ENCODE measurements around the gene CCDC148. TPM values are rescaled to one million over a fixed set of nuclear protein-coding genes. Genes with fewer than 3 reads are reported as not detected.
"Not testable (repeated sequence)": the region's sequence is repeated elsewhere in the genome, so short reads cannot be mapped to it uniquely, and the experiment has no call there.

CCDC148 gene
- total and polyA plus RNA-seq, 4 donors, result 0.02 to 0.42 (median 0.31) TPM

GRCh38 chr2:158357122-158357521, 99.4 kb downstream of the CCDC148 start:
- Histone ChIP-seq H3K9me3 (ENCODE audit: control insufficient read depth in 4 of 4, low read length in 3 of 4) (no peaks in the 10 kb centered on the region), H3K36me3 (ENCODE audit: control insufficient read depth in 4 of 4, insufficient read depth in 3 of 4, low read depth in 1 of 4, low read length in 3 of 4) (no peaks in the 10 kb centered on the region), H3K4me3 (ENCODE audit: low read depth in 1 of 3, low read length in 3 of 3) (no peak overlapping the region), H3K27me3 (ENCODE audit: control insufficient read depth in 4 of 4, insufficient read depth in 4 of 4, low read length in 3 of 4) (no peaks in the 10 kb centered on the region), H3K27ac (ENCODE audit: low read depth in 1 of 2, low read length in 2 of 2) (no peak overlapping the region), H3K4me1 (ENCODE audit: control insufficient read depth in 4 of 4, insufficient read depth in 4 of 4, low read length in 3 of 4) (no peaks in the 10 kb centered on the region), H3K9ac (ENCODE audit: low read depth in 1 of 2, low read length in 2 of 2) (no peak overlapping the region)
- WGBS, result 91% methylated on average over 1 of the region's 1 CpG
- no peak for DNase-seq (ENCODE audit: low spot score)
- TF ChIP-seq CTCF (IDR thresholded peaks at IDR 0.05; ENCODE audit: low read depth, low read length, missing input control) (no peak), SP1 (IDR thresholded peaks at IDR 0.05) (no peak), JUND (IDR thresholded peaks at IDR 0.05) (no peak), RXRA (IDR thresholded peaks at IDR 0.05) (no peak), GABPA (IDR thresholded peaks at IDR 0.05 in 1 of 2, conservative IDR thresholded peaks at IDR 0.05 in 1 of 2) (no peak), EGR1 (IDR thresholded peaks at IDR 0.05; ENCODE audit: low read depth in 2 of 2) (no peak), NR2F2 (IDR thresholded peaks at IDR 0.05) (no peak), ZBTB33 (IDR thresholded peaks at IDR 0.05) (no peak), HNF4A (conservative IDR thresholded peaks at IDR 0.05) (no peak)

GRCh38 chr2:158351466-158351816, 105.1 kb downstream of the CCDC148 start:
- DNase-seq (ENCODE audit: low spot score); H3K9me3 ChIP-seq (ENCODE audit: control insufficient read depth in 4 of 4, low read length in 3 of 4); H3K27me3 ChIP-seq (ENCODE audit: control insufficient read depth in 4 of 4, insufficient read depth in 4 of 4, low read length in 3 of 4); H3K9ac ChIP-seq (ENCODE audit: low read depth in 1 of 2, low read length in 2 of 2); H3K4me3 ChIP-seq (ENCODE audit: low read depth in 1 of 3, low read length in 3 of 3); H3K36me3 ChIP-seq (ENCODE audit: control insufficient read depth in 4 of 4, insufficient read depth in 3 of 4, low read depth in 1 of 4, low read length in 3 of 4); H3K4me1 ChIP-seq (ENCODE audit: control insufficient read depth in 4 of 4, insufficient read depth in 4 of 4, low read length in 3 of 4); H3K27ac ChIP-seq (ENCODE audit: low read depth in 1 of 2, low read length in 2 of 2): not testable (repeated sequence)
- 90% methylated on average over 9 of the region's 14 CpGs for whole genome bisulfite sequencing

GRCh38 chr2:158350751-158351465, 105.6 kb downstream of the CCDC148 start:
- H3K9me3 ChIP-seq (ENCODE audit: control insufficient read depth in 4 of 4, low read length in 3 of 4); H3K27ac ChIP-seq (ENCODE audit: low read depth in 1 of 2, low read length in 2 of 2); H3K27me3 ChIP-seq (ENCODE audit: control insufficient read depth in 4 of 4, insufficient read depth in 4 of 4, low read length in 3 of 4); H3K4me1 ChIP-seq (ENCODE audit: control insufficient read depth in 4 of 4, insufficient read depth in 4 of 4, low read length in 3 of 4); H3K36me3 ChIP-seq (ENCODE audit: control insufficient read depth in 4 of 4, insufficient read depth in 3 of 4, low read depth in 1 of 4, low read length in 3 of 4); H3K4me3 ChIP-seq (ENCODE audit: low read depth in 1 of 3, low read length in 3 of 3); DNase-seq (ENCODE audit: low spot score); H3K9ac ChIP-seq (ENCODE audit: low read depth in 1 of 2, low read length in 2 of 2): not testable (repeated sequence)
- 94% methylated on average over 20 of the region's 20 CpGs for WGBS

GRCh38 chr2:158346032-158346431, 110.5 kb downstream of the CCDC148 start:
- no peak for DNase-seq (ENCODE audit: low spot score)
- H3K9ac ChIP-seq (ENCODE audit: low read depth in 1 of 2, low read length in 2 of 2), result no peak overlapping the region
- H3K27me3 ChIP-seq (ENCODE audit: control insufficient read depth in 4 of 4, insufficient read depth in 4 of 4, low read length in 3 of 4), result no peaks in the 10 kb centered on the region
- TF ChIP-seq HNF4G (IDR thresholded peaks at IDR 0.05) (no peak), MAX (IDR thresholded peaks at IDR 0.05) (no peak), FOXA1 (IDR thresholded peaks at IDR 0.05) (no peak), HNF4A (conservative IDR thresholded peaks at IDR 0.05) (no peak), ATF3 (IDR thresholded peaks at IDR 0.05) (no peak), NR2F2 (IDR thresholded peaks at IDR 0.05) (no peak)
- no peaks in the 10 kb centered on the region for H3K36me3 ChIP-seq (ENCODE audit: control insufficient read depth in 4 of 4, insufficient read depth in 3 of 4, low read depth in 1 of 4, low read length in 3 of 4)
- no peaks in the 10 kb centered on the region for H3K9me3 ChIP-seq (ENCODE audit: control insufficient read depth in 4 of 4, low read length in 3 of 4)
- no peak overlapping the region for H3K4me3 ChIP-seq (ENCODE audit: low read depth in 1 of 3, low read length in 3 of 3)
- no peaks in the 10 kb centered on the region for H3K4me1 ChIP-seq (ENCODE audit: control insufficient read depth in 4 of 4, insufficient read depth in 4 of 4, low read length in 3 of 4)
- no peak overlapping the region for H3K27ac ChIP-seq (ENCODE audit: low read depth in 1 of 2, low read length in 2 of 2)
- 95% methylated on average over 2 of the region's 2 CpGs for WGBS
